Fibroblast of the aortic adventitia (primary cell): ENCODE results near the gene GTPBP10. TPM values are rescaled to one million over a fixed set of nuclear protein-coding genes. Genes with fewer than 3 reads are reported as not detected.

Source experiments
- DNase-seq: peaks from one replicate; pipeline ENCODE4 v3.0.0-alpha.2; 2010; ENCODE audit warnings: low read depth
- H3K4me3 ChIP-seq: 2 replicates; pipeline ENCODE4 v1.5.1; 2011; ENCODE audit warnings: low read depth, mild to moderate bottlenecking, control low read depth, low read length, moderate library complexity
- total RNA-seq: library from RNA; depleted of rRNA; stranded (reverse); fragments of >200 nt; gene quantifications from 2 replicates; pipeline ENCODE4 v1.2.3, GENCODE V29; 2012; ENCODE audit warnings: low replicate concordance
- TF ChIP-seq, protein P1 (sequence below): IDR thresholded peaks from 2 replicates; pipeline ENCODE4 v1.5.1; 2011; ENCODE audit warnings: mild to moderate bottlenecking, low read length, control low read depth, inconsistent platforms; ENCODE audit not compliant: insufficient read depth

GTPBP10 gene
- total RNA-seq, 1 donor: 23.2 TPM

DNA sequence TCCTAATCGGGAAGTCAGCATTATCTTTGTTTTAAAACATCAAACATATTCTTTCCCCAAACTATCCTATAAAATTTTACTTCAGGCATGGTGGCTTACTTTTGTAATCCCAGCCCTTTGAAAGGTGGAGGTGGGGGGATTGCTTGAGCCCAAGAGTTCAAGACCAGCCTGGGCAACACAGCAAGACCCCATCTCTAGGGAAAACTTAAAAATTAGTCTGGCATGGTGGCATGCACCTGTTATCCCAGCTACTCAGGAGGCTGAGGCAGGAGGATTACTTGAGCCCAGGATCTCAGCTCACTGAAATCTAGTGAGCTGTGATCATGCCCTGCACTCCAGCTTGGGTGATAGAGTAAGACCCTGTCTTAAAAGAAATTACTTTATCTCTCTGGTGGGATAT lies 61.6 kb downstream of the GTPBP10 start:
- TF ChIP-seq, protein P1, sequence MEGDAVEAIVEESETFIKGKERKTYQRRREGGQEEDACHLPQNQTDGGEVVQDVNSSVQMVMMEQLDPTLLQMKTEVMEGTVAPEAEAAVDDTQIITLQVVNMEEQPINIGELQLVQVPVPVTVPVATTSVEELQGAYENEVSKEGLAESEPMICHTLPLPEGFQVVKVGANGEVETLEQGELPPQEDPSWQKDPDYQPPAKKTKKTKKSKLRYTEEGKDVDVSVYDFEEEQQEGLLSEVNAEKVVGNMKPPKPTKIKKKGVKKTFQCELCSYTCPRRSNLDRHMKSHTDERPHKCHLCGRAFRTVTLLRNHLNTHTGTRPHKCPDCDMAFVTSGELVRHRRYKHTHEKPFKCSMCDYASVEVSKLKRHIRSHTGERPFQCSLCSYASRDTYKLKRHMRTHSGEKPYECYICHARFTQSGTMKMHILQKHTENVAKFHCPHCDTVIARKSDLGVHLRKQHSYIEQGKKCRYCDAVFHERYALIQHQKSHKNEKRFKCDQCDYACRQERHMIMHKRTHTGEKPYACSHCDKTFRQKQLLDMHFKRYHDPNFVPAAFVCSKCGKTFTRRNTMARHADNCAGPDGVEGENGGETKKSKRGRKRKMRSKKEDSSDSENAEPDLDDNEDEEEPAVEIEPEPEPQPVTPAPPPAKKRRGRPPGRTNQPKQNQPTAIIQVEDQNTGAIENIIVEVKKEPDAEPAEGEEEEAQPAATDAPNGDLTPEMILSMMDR: no peak
- H3K4me3 ChIP-seq: no peak overlapping the region
- DNase-seq: no peak

DNA sequence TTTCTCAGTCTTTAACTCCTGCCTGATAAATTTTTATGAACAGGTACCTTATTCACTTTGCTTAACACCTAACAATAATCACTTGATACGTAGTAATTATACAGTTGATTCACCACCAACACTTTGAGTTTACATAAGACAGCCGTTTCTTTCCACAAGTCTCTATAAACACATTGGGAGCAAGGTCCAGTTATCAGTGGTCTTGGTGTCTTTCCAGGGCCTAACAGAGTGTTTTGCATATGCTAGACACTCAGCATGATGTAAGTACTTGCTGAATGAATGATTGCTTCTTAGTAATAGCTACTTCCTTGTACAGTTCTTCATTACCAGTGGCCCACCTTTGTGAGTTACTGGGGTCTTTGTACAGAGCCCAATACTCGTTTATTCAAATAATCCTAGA lies 63.2 kb downstream of the GTPBP10 start:
- H3K4me3 ChIP-seq: no peak overlapping the region
- TF ChIP-seq, protein P1: no peak
- DNase-seq: no peak

DNA sequence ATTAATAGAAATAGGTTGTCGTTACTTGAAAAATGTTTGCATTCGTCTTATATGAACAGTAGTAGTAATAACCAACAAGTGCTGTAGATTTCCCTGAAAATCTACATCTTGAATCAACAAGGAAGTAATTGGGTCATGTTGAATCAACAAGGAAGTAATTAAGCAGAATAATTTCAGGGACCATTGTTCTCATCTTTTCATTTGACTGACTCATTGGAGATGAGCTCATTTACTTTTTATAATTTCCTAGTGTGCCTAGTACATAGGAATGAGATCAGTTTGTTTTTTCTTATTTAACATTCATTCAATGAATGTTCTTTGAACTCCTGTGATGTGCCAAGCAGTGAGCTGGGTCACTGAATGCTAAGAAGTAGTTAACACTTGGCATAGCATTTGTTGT lies 65.0 kb downstream of the GTPBP10 start:
- TF ChIP-seq, protein P1: no peak
- no peak for DNase-seq
- H3K4me3 ChIP-seq: no peak overlapping the region

DNA sequence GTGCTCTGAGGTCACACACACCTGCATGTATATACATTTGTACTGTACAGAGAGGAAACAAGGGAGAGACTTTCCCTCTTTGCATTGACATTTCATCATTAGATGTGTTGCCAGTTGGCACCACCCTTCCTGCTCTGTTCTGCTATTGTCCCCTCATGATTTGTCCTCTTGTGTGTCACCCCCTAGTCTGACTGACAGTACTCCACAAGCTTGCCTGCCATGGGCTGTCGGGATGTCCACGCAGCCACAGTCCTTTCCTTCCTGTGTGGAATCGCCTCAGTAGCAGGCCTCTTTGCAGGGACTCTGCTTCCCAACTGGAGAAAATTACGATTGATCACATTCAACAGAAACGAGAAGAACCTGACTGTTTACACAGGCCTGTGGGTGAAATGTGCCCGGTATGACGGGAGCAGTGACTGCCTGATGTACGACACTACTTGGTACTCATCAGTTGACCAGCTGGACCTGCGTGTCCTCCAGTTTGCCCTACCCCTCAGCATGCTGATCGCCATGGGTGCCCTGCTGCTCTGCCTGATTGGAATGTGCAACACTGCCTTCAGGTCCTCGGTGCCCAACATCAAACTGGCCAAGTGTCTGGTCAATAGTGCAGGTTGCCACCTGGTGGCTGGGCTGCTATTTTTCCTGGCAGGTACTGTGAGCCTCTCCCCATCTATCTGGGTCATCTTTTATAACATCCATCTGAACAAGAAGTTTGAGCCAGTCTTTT lies 66.1 kb downstream of the GTPBP10 start:
- no peak for DNase-seq
- no peak overlapping the region for H3K4me3 ChIP-seq
- TF ChIP-seq, protein P1: peak; percentile 16

DNA sequence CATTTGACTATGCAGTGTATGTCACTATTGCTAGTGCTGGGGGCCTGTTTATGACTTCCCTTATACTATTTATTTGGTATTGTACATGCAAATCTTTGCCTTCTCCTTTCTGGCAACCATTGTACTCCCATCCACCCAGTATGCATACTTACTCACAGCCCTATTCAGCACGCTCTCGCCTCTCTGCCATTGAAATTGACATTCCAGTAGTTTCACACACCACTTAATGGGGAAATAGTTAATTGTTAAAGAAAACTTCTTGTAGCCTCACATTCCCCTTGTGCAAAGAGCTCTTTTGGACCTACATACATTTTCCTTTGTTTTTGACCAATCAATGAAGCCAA lies 66.6 kb downstream of the GTPBP10 start:
- no peak for DNase-seq
- TF ChIP-seq, protein P1: no peak
- no peak overlapping the region for H3K4me3 ChIP-seq

DNA sequence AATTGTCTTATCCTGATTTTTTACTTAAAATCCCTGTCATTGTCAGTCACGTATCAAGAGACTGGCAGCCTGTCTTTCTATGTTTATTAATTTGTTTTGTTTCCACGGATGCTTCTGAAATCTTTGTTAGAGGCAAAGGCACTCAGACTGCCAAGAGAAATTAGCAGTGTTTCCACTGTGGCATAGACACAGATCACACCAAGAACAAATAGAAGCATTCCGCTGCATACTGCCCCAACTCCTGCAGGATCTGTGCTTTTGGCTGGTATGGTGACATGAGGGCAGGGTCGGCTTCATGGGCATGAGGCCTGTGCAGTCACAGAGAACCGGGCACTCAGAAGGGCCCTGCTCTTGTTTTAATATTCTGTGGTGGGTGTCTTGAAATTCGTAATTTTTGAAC lies 75.1 kb downstream of the GTPBP10 start:
- TF ChIP-seq, protein P1: no peak
- no peak overlapping the region for H3K4me3 ChIP-seq
- no peak for DNase-seq

DNA sequence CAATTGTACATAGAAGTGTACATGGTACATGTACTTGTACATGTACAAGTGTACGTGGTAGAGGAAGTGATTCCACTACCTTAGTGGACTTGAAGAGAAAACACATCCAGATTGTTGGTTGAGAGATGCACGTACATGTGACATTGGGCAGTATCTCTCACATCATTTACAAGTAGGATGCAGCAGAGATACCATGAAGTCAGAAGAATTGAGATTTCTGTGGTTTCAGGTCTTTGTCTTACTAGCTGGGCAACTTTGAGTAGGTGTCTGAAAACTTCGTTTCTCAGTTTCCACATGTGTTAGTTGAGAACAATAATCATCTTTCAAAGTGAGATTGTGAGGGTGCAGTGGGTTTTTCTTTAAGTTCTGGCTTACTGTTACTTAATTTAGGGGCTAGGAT lies 78.2 kb downstream of the GTPBP10 start:
- no peak for DNase-seq
- no peak overlapping the region for H3K4me3 ChIP-seq
- TF ChIP-seq, protein P1: no peak
